HK-2 (cell line): Measurements from ENCODE around the gene TMEM158.

Experiments
- DNase-seq: peaks from one replicate; pipeline ENCODE4 v3.0.0-alpha.2; 2018; ENCODE audit not compliant: unreplicated experiment

Gene TMEM158

GRCh38 chr3:45199837-45200648 is 26.0 kb downstream of the TMEM158 start:
- no peak for DNase-seq

DNA sequence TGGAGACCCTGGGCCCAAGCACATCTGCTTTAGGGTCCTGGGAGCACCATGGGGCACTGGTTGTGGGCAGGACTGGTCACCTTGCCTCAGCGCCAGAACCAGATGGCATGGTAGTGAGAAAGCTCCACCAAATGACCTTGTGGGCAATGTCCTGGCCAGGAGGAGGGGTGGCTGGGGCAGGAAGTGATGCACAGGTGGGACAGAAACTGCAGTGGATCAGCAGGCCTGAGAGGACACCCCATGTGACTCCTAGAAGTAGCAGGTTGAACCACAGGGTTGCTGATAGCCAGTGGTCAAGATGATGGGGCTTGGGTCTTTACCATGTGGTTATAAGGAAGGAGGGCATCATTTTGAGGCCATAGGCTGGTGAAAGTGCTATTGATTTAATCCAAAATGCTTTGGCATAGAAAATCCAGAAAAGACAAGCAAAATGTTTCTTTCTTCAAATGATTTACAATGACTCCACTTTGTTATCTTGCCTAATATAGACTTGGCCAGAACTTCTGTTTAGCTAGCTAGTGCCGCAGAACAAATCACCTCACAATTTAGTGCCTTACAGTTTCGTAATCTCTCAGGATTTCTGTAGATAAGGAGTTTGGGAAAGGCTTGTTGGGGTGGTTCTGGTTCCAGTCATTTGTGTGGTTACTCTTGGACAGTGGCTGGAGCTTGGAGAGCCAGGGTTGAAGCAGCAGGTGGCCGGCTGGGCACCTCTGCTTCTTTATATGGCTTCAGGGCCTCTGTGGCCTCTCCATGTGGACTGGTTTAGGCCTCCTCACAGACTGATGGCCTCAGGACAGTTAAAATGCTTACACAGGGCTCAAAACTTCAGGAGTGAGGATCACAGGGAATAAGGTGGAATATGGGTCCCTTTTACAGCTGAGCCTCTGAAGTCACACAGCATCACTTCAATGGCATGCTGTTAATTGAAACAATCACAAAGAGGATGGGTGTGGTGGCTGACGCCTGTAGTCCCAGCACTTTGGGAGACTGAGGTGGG is 27.5 kb downstream of the TMEM158 start:
- no peak for DNase-seq

GRCh38 chr3:45194791-45195190 is 31.3 kb downstream of the TMEM158 start:
- no peak for DNase-seq

GRCh38 chr3:45191924-45192417 is 34.1 kb downstream of the TMEM158 start:
- no peak for DNase-seq

GRCh38 chr3:45191424-45191823 is 34.7 kb downstream of the TMEM158 start:
- no peak for DNase-seq

GRCh38 chr3:45188719-45189659 is 37.1 kb downstream of the TMEM158 start:
- DNase-seq: no peak

GRCh38 chr3:45187694-45188141 is 38.4 kb downstream of the TMEM158 start:
- no peak for DNase-seq

DNA sequence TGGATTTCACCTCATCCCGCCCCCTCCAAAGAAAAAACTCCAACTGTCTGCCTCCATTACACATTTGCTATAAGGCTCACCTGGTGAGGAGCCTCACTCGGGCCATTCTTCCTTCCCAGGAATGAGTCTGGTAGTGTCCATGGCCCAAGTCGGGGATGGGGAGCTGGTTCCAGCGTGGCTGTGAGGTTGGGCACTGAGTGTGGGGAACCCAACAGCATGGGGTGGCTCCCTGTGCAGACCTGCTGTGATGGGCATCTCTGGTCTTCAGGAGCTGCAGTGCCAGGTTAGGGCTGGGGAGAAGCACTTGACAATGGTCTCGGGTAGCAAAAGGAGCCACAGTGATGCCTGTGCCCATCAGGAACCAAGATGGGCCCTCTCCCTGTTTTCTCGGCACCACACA is 39.2 kb downstream of the TMEM158 start:
- DNase-seq: no peak

GRCh38 chr3:45185461-45185860 is 40.6 kb downstream of the TMEM158 start:
- DNase-seq: no peak

GRCh38 chr3:45185052-45185451 is 41.0 kb downstream of the TMEM158 start:
- no peak for DNase-seq

DNA sequence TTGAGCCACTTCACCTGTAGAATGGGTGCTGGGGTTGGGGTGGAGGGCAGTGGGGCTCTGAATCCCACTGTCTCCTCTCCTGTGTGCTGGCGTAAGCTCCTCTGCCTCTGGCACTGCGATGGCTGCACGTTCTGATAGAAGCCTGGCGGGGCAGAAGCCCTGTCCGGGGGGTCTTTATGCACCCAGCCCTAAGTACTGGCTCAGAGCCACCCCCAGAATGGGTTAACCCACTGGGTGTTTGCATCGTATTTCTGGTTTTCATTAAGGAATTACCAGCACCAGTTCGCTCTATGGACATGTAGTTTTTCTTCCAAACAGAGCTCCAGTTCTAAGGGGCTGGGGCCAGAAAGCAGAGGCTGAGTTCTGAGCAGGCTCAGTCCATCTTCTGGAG is 42.2 kb downstream of the TMEM158 start:
- no peak for DNase-seq

- DNase-seq: peak; percentile 50
These were observed 42.9 kb downstream of the TMEM158 start for GRCh38 chr3:45182915-45183871.

DNA sequence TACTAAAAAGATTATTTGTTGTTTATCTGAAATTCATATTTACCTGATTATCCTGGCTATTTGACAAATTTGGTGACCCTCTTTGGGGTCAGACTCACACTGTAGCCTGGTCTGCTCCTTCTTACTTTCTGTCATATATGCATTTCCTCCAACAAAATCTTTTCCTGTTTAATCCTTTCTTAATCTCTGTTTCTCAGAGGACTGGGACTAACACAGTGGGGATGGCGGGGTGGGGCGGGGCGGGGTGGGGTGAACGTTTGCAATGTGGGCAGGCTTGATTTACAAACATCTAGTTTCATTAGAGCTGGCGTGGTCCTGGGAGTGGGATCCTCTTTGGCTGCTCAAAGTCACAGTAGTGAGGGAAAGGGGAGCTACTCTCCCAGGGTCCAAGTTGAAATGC is 44.6 kb downstream of the TMEM158 start:
- no peak for DNase-seq

- no peak for DNase-seq
These were observed 45.2 kb downstream of the TMEM158 start for GRCh38 chr3:45180899-45181298.

- DNase-seq: peak; percentile 31
These were observed 46.0 kb downstream of the TMEM158 start for GRCh38 chr3:45180051-45180450.

GRCh38 chr3:45179163-45179562 is 46.9 kb downstream of the TMEM158 start:
- no peak for DNase-seq

- DNase-seq: peak; percentile 66
These were observed 47.7 kb downstream of the TMEM158 start for GRCh38 chr3:45178183-45179023.

GRCh38 chr3:45176912-45177311 is 49.2 kb downstream of the TMEM158 start:
- no peak for DNase-seq
